Mucosa of stomach (tissue), 1 donor: ENCODE measurements around the gene UIMC1.
"Not testable (repeated sequence)": the region's sequence is repeated elsewhere in the genome, so short reads cannot be mapped to it uniquely, and the experiment has no call there.

Experiments
- H3K27me3 ChIP-seq: one replicate; pipeline ENCODE4 v1.7.0; 2013; ENCODE audit warnings: mild to moderate bottlenecking, low read length; ENCODE audit not compliant: control insufficient read depth, insufficient read depth
- H3K36me3 ChIP-seq: one replicate; pipeline ENCODE4 v1.7.0; 2013; ENCODE audit warnings: low read length; ENCODE audit not compliant: control insufficient read depth, insufficient read depth
- H3K4me1 ChIP-seq: one replicate; pipeline ENCODE4 v1.7.0; 2013; ENCODE audit warnings: mild to moderate bottlenecking, low read length; ENCODE audit not compliant: control insufficient read depth, insufficient read depth
- H3K4me3 ChIP-seq: one replicate; pipeline ENCODE4 v1.7.0; 2013; ENCODE audit warnings: low read length
- H3K9ac ChIP-seq: one replicate; pipeline ENCODE4 v1.7.0; 2013; ENCODE audit warnings: mild to moderate bottlenecking, low read length, moderate library complexity
- H3K9me3 ChIP-seq: one replicate; pipeline ENCODE4 v1.7.0; 2013; ENCODE audit warnings: mild to moderate bottlenecking, low read length, moderate library complexity; ENCODE audit not compliant: control insufficient read depth
- donor health status: Pancreatic carcinoma.

UIMC1 gene

DNA sequence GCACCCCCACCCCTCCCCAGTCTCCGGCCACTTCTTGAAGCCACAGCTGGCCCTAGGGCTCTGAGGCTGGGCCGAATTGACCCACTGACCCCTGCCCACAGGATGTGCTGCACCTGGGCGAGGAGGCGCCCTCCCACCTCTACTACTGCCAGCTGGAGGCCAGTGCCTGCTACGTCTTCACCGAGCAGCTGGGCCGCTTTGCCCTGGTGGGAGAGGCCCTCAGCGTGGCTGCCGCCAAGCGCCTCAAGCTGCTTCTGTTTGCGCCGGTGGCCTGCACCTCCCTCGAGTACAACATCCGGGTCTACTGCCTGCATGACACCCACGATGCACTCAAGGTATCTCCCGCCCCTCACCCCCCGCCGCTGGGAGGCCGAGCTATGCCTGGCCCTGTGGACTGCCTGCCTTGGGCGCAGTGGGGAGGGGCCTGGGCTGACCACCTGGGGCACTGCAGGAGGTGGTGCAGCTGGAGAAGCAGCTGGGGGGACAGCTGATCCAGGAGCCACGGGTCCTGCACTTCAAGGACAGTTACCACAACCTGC lies 128.7 kb downstream of the UIMC1 start:
- Histone ChIP-seq H3K4me1 (no peaks in the 10 kb centered on the region), H3K9me3 (no peaks in the 10 kb centered on the region), H3K9ac (no peak overlapping the region), H3K36me3 (no peaks in the 10 kb centered on the region), H3K4me3 (no peak overlapping the region), H3K27me3 (peaks cover 11% of the 10 kb centered on the region)

GRCh38 chr5:176876506-176877431 lies 129.8 kb downstream of the UIMC1 start:
- no peak overlapping the region for H3K4me3 ChIP-seq
- H3K36me3 ChIP-seq = no peaks in the 10 kb centered on the region
- H3K9ac ChIP-seq = no peak overlapping the region
- H3K27me3 ChIP-seq = peaks cover 11% of the 10 kb centered on the region
- H3K4me1 ChIP-seq = no peaks in the 10 kb centered on the region
- H3K9me3 ChIP-seq = no peaks in the 10 kb centered on the region

DNA sequence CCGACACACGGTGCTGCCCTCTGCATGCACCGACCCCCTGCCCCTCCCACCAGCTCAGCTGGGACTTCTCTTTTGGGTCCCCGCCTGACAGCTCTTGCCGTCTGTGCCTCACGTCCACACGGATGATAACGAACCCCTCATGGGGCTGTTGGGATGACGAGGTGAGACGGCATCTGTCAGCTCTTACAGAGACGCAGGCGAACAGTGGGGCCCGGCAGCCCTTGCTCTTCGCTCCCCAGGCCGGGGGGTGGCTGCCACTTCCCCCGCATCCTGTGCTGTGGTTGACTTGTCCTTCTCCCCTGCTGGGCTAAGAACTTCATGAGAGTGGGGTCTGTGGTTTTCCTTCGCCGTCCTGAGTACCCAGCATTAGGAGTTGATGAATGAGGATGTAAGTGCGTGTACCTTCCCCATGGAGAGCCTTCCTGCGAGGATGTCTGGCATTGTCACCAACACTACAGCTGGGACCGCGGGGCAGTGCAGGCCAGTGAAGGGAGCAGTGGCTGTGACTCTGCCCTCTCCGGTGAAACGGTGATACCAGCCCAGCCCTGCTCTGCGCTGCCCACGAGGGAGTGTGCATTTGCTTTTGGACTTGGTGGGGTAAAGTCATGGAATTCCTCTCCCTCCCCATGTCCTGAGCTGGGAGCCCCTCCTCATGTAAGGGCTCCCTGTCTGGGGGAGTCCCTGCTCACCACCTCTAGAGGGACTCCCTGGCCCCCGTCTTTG lies 130.6 kb downstream of the UIMC1 start:
- H3K9me3 ChIP-seq = no peaks in the 10 kb centered on the region
- H3K27me3 ChIP-seq = peaks cover 11% of the 10 kb centered on the region
- no peaks in the 10 kb centered on the region for H3K36me3 ChIP-seq
- no peak overlapping the region for H3K9ac ChIP-seq
- H3K4me1 ChIP-seq = no peaks in the 10 kb centered on the region
- no peak overlapping the region for H3K4me3 ChIP-seq

GRCh38 chr5:176875014-176875550 lies 131.5 kb downstream of the UIMC1 start:
- Histone ChIP-seq H3K4me1 (no peaks in the 10 kb centered on the region), H3K36me3 (no peaks in the 10 kb centered on the region), H3K4me3 (no peak overlapping the region), H3K9me3 (no peaks in the 10 kb centered on the region), H3K27me3 (peaks cover 11% of the 10 kb centered on the region), H3K9ac (no peak overlapping the region)

GRCh38 chr5:176874198-176874780 lies 132.3 kb downstream of the UIMC1 start:
- H3K4me1 ChIP-seq = no peaks in the 10 kb centered on the region
- H3K36me3 ChIP-seq = no peaks in the 10 kb centered on the region
- H3K4me3 ChIP-seq = no peak overlapping the region
- H3K27me3 ChIP-seq = peaks cover 11% of the 10 kb centered on the region
- H3K9me3 ChIP-seq = no peaks in the 10 kb centered on the region
- H3K9ac ChIP-seq = no peak overlapping the region

DNA sequence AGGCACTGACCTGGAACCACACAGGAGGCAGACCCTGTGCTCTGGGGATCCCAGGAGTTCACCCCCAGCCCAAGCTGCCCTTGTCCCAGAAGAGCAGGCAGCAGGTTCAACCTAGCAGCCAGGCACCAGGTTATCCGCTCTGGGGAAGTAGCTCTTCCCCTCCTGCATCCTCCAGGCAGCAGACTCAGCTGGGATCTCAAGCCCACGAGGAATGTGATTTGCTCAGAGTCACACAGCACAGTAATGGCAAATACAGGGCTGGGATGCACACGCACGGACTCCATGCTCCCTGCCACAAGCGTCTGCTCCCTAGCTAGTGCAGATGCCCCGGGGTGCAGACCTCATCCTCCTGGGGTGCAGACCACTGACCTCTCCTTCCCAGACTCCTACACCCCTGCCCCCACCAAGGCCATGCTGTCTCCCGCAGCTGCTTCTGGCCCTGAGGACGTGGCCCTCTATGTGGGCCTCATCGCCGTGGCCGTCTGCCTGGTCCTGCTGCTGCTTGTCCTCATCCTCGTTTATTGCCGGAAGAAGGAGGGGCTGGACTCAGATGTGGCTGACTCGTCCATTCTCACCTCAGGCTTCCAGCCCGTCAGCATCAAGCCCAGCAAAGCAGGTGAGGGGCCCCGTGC lies 132.9 kb downstream of the UIMC1 start:
- H3K9me3 ChIP-seq = no peaks in the 10 kb centered on the region
- no peak overlapping the region for H3K4me3 ChIP-seq
- no peaks in the 10 kb centered on the region for H3K36me3 ChIP-seq
- H3K27me3 ChIP-seq = peaks cover 11% of the 10 kb centered on the region
- no peak overlapping the region for H3K9ac ChIP-seq
- H3K4me1 ChIP-seq = no peaks in the 10 kb centered on the region

- not testable (repeated sequence) for H3K4me1 ChIP-seq, H3K27me3 ChIP-seq, H3K36me3 ChIP-seq, H3K9me3 ChIP-seq, H3K4me3 ChIP-seq, H3K9ac ChIP-seq
Measured at GRCh38 chr5:176873011-176873410, 133.6 kb downstream of the UIMC1 start.

GRCh38 chr5:176872586-176872985 lies 134.0 kb downstream of the UIMC1 start:
- not testable (repeated sequence) for H3K36me3 ChIP-seq, H3K27me3 ChIP-seq, H3K9me3 ChIP-seq, H3K9ac ChIP-seq, H3K4me3 ChIP-seq, H3K4me1 ChIP-seq

GRCh38 chr5:176870644-176871043 lies 135.9 kb downstream of the UIMC1 start:
- not testable (repeated sequence) for H3K4me1 ChIP-seq, H3K9me3 ChIP-seq, H3K9ac ChIP-seq, H3K4me3 ChIP-seq, H3K36me3 ChIP-seq
- H3K27me3 ChIP-seq = peaks cover 20% of the 10 kb centered on the region

GRCh38 chr5:176870110-176870591 lies 136.4 kb downstream of the UIMC1 start:
- peaks cover 25% of the 10 kb centered on the region for H3K27me3 ChIP-seq
- no peaks in the 10 kb centered on the region for H3K36me3 ChIP-seq

DNA sequence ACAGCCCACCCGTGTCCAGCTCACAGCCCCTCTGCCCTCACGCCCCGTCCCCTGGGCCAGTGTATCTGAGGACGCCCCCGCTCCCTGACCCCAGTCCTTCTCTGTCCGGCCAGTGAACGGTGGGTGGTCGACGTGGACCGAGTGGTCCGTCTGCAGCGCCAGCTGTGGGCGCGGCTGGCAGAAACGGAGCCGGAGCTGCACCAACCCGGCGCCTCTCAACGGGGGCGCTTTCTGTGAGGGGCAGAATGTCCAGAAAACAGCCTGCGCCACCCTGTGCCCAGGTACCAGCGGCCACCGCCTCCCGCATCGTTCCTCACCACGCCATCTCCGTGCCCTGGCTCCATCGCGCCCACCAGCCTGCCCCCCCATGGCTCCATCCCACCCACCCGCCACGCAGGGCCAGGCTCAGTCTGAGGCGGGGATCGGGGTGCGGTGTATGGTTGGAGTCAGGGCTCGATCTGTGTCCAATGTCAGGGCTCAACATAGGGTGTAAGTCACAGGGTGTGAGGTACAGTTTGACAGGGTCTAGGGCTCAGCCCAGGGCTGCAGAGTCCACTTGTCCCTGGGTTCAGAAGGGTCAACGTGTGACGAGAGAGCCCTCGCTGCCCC lies 137.0 kb downstream of the UIMC1 start:
- H3K4me1 ChIP-seq = no peaks in the 10 kb centered on the region
- no peaks in the 10 kb centered on the region for H3K9me3 ChIP-seq
- H3K4me3 ChIP-seq = no peak overlapping the region
- H3K9ac ChIP-seq = no peak overlapping the region
- peaks cover 26% of the 10 kb centered on the region for H3K27me3 ChIP-seq
- H3K36me3 ChIP-seq = no peaks in the 10 kb centered on the region

More at GRCh38 chr5:176870110-176870591, 136.4 kb downstream of the UIMC1 start:
- no peak overlapping the region for H3K9ac ChIP-seq
- no peaks in the 10 kb centered on the region for H3K9me3 ChIP-seq
- no peak overlapping the region for H3K4me3 ChIP-seq
- no peaks in the 10 kb centered on the region for H3K4me1 ChIP-seq
